ENCODE data around the gene CD8B. TPM values are rescaled to one million over a fixed set of nuclear protein-coding genes. Genes with fewer than 3 reads are reported as not detected.
A peak's percentile ranks its signal among the peaks of the same experiment; 100 is the strongest.

The CD8B gene
- total and polyA plus RNA-seq, 2 of the 8 experiments (the other 6 are each of a cell fraction or from before 2014, with no cell fraction given), result 0.35 to 0.63 TPM

GRCh38 chr2:86769838-86770237, 91.8 kb downstream of the CD8B start:
- Histone ChIP-seq H2AFZ (ENCODE audit: low read length) (no peak overlapping the region), H4K5ac (ENCODE audit: insufficient read length, low read depth, low read length) (no peak overlapping the region), H2BK15ac (ENCODE audit: low read length) (no peak overlapping the region), H3K23ac (ENCODE audit: insufficient read length) (no peak overlapping the region), H3K18ac (ENCODE audit: extremely low read depth, low read length) (no peak overlapping the region), H3K4me1 (replicated peaks in 1 of 4; ENCODE audit: control insufficient read depth in 3 of 4, insufficient read depth in 4 of 4, low read length in 3 of 4) (peaks cover 0 to 3% (median 0%) of the 10 kb centered on the region in 4 experiments; a peak in 1 of 7 replicates), H3K4me3 (ENCODE audit: extremely low read depth in 1 of 4, insufficient read depth in 2 of 4, low read depth in 3 of 4, low read length in 4 of 4) (no peak overlapping the region), H4K8ac (ENCODE audit: extremely low read depth, insufficient read depth, low read length) (no peak overlapping the region), H3K9ac (replicated peaks in 1 of 4; ENCODE audit: extremely low read depth in 1 of 4, low read depth in 3 of 4, low read length in 3 of 4) (no peak overlapping the region), H2BK5ac (ENCODE audit: low read depth, low read length) (no peak overlapping the region), H2AK5ac (ENCODE audit: low read depth, low read length) (no peak overlapping the region), H3K4ac (replicated peaks; ENCODE audit: insufficient read length, low read depth, low read length) (no peak overlapping the region), H2BK120ac (replicated peaks; ENCODE audit: low read depth, low read length) (no peak overlapping the region), H3K27ac (ENCODE audit: low read depth, low read length) (no peak overlapping the region), H3K4me2 (ENCODE audit: insufficient read depth in 1 of 2, low read depth in 2 of 2, low read length in 2 of 2) (no peak overlapping the region), H3K27me3 (replicated peaks in 1 of 4; ENCODE audit: control insufficient read depth in 3 of 4, extremely low read depth in 1 of 4, insufficient read depth in 3 of 4, low read length in 3 of 4) (no peaks in the 10 kb centered on the region), H3K9me3 (ENCODE audit: insufficient read depth in 2 of 2, low read depth in 1 of 2, low read length in 1 of 2) (no peaks in the 10 kb centered on the region), H3K56ac (replicated peaks; ENCODE audit: insufficient read length, low read depth, low read length) (no peak overlapping the region), H3K23me2 (ENCODE audit: low read depth, low read length) (no peaks in the 10 kb centered on the region), H4K20me1 (replicated peaks in 1 of 2; ENCODE audit: control insufficient read depth in 1 of 2, insufficient read depth in 2 of 2, low read length in 2 of 2) (peaks cover 0 to 4% of the 10 kb centered on the region in 2 experiments), H3K79me2 (ENCODE audit: control insufficient read depth in 1 of 2, insufficient read depth in 2 of 2, low read length in 2 of 2) (no peaks in the 10 kb centered on the region), H3K79me1 (ENCODE audit: low read depth, low read length) (no peaks in the 10 kb centered on the region), H3K36me3 (ENCODE audit: control insufficient read depth in 2 of 4, insufficient read depth in 4 of 4, low read length in 3 of 4) (peaks cover 0 to 42% (median 25%) of the 10 kb centered on the region in 4 experiments; a peak in 7 of 8 replicates), H3K14ac (ENCODE audit: insufficient read length) (peak overlapping the region; percentile 10), H2BK12ac (ENCODE audit: low read depth, low read length) (no peak overlapping the region), H2BK20ac (ENCODE audit: low read length) (no peak overlapping the region), H4K91ac (replicated peaks; ENCODE audit: insufficient read length, low read length) (no peak overlapping the region)
- CTCF ChIA-PET (ENCODE audit: partially characterized antibody), result interaction anchor here (0.6 to 1.3 kb wide), 3 partner anchors 8 to 263 kb away, joined by 3 to 5 read pairs (median 4); no protein-coding TSS in a partner anchor
- FAIRE-seq (no peak), DNase-seq (ENCODE audit: low read depth in 1 of 2, low spot score in 2 of 2) (no peak)
- POLR2A ChIA-PET (ENCODE audit: partially characterized antibody), result interaction anchor here (0.8 to 1.1 kb wide), 2 partner anchors 16 to 22 kb away, joined by 3 to 4 read pairs; no protein-coding TSS in a partner anchor
- TF ChIP-seq CBX8 (IDR thresholded peaks at IDR 0.05; ENCODE audit: borderline replicate concordance, low read depth, low read length) (no peak), JUND (IDR thresholded peaks at IDR 0.05; ENCODE audit: low read length) (no peak), POLR2AphosphoS5 (IDR thresholded peaks at IDR 0.05; ENCODE audit: low read depth, low read length) (no peak), CTBP2 (IDR thresholded peaks at IDR 0.05; ENCODE audit: borderline replicate concordance, insufficient read depth, insufficient read length, low read length) (no peak), SAP30 (IDR thresholded peaks at IDR 0.05; ENCODE audit: insufficient read depth, insufficient replicate concordance, low read length) (no peak), TAF1 (IDR thresholded peaks at IDR 0.05; ENCODE audit: low read depth, low read length) (no peak), SIX5 (IDR thresholded peaks at IDR 0.05; ENCODE audit: low read depth, low read length) (no peak), CBX5 (IDR thresholded peaks at IDR 0.05; ENCODE audit: low read depth, low read length) (no peak), TBP (IDR thresholded peaks at IDR 0.05; ENCODE audit: low read depth, low read length) (no peak), GTF2F1 (IDR thresholded peaks at IDR 0.05; ENCODE audit: borderline replicate concordance, low read depth, low read length) (no peak), MAX (IDR thresholded peaks at IDR 0.05) (no peak)
- WGBS, 2 experiments (ENCODE audit: extremely low coverage in 1 of 2, insufficient coverage in 1 of 2, insufficient read length in 1 of 2, insufficient replicate concordance in 2 of 2, low coverage in 1 of 2, low lambda C conversion rate in 2 of 2, missing lambda C conversion rate in 1 of 2), result 93% methylated on average over 4 of the region's 4 CpGs; no CpG with 5 or more reads in 1 of the 2 experiments

All from H1 (cell line).